IPS-20b (cell line): ENCODE measurements around the gene CDC42EP1.

ENCODE experiments used
- H3K27ac ChIP-seq: one replicate; pipeline ENCODE4 v1.5.1; 2013; ENCODE audit warnings: low read length
- H3K27me3 ChIP-seq: 2 replicates; pipeline ENCODE4 v1.6.1; 2013; ENCODE audit warnings: mild to moderate bottlenecking, low read length, inconsistent platforms; ENCODE audit not compliant: insufficient read depth
- H3K36me3 ChIP-seq: 2 replicates; pipeline ENCODE4 v1.6.1; 2013; ENCODE audit warnings: low read depth, mild to moderate bottlenecking, inconsistent platforms, low read length, moderate library complexity; ENCODE audit not compliant: insufficient read depth
- H3K4me1 ChIP-seq: 2 replicates; pipeline ENCODE4 v1.6.1; 2013; ENCODE audit warnings: mild to moderate bottlenecking, control low read depth, inconsistent platforms, low read length, moderate library complexity; ENCODE audit not compliant: insufficient read depth
- H3K4me3 ChIP-seq: 2 replicates; pipeline ENCODE4 v1.5.1; 2013; ENCODE audit warnings: mild to moderate bottlenecking, low read length, inconsistent platforms
- H3K9ac ChIP-seq: 2 replicates; pipeline ENCODE4 v1.6.1; 2013; ENCODE audit warnings: low read depth, mild to moderate bottlenecking, inconsistent platforms, low read length, moderate library complexity
- H3K9me3 ChIP-seq: 2 replicates; pipeline ENCODE4 v1.6.1; 2013; ENCODE audit warnings: mild to moderate bottlenecking, low read depth, low read length, inconsistent platforms; ENCODE audit not compliant: insufficient read depth

Gene CDC42EP1

GRCh38 chr22:37563153-37564081 lies 3.1 kb downstream of the CDC42EP1 start:
- H3K9ac ChIP-seq = peak overlapping the region; percentile 20; the same call in 1 of the 2 replicates
- no peak overlapping the region for H3K27ac ChIP-seq

GRCh38 chr22:37564111-37564711 lies 3.9 kb downstream of the CDC42EP1 start:
- no peak overlapping the region for H3K9ac ChIP-seq
- peaks cover 33% of the 10 kb centered on the region for H3K27me3 ChIP-seq
- H3K27ac ChIP-seq = no peak overlapping the region
- no peak overlapping the region for H3K4me3 ChIP-seq
- peaks cover 30% of the 10 kb centered on the region for H3K4me1 ChIP-seq
- H3K36me3 ChIP-seq = no peaks in the 10 kb centered on the region
- no peaks in the 10 kb centered on the region for H3K9me3 ChIP-seq

More at GRCh38 chr22:37563153-37564081, 3.1 kb downstream of the CDC42EP1 start:
- Histone ChIP-seq H3K9me3 (no peaks in the 10 kb centered on the region), H3K36me3 (no peaks in the 10 kb centered on the region), H3K4me3 (no peak overlapping the region), H3K27me3 (peaks cover 40% of the 10 kb centered on the region), H3K4me1 (peaks cover 26% of the 10 kb centered on the region)

DNA sequence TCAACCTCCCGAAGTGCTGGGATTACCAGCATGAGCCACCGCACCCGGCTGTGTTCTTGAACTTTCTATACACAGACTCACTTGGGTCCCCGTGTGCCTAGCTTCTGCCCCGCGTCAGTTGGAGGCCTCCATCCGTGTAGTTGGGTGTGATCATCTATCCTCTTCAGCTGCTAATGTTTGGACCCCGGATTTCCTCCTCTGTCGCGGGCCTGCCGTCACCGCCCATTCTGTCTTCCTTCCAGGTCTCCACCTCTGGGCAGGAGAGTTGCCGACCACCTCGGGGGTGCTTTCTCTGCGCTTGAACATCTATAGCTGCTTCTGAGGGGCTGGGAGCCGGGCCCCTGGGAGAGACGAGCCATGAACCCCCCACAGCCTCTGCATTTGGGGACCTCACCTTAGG lies 5.5 kb downstream of the CDC42EP1 start:
- H3K27me3 ChIP-seq = peaks cover 22% of the 10 kb centered on the region
- H3K27ac ChIP-seq = no peak overlapping the region
- no peaks in the 10 kb centered on the region for H3K9me3 ChIP-seq
- no peak overlapping the region for H3K4me3 ChIP-seq
- H3K9ac ChIP-seq = no peak overlapping the region
- no peaks in the 10 kb centered on the region for H3K36me3 ChIP-seq
- H3K4me1 ChIP-seq = peaks cover 31% of the 10 kb centered on the region

GRCh38 chr22:37566329-37566837 lies 6.1 kb downstream of the CDC42EP1 start:
- Histone ChIP-seq H3K27ac (no peak overlapping the region), H3K4me3 (no peak overlapping the region), H3K36me3 (no peaks in the 10 kb centered on the region), H3K9me3 (no peaks in the 10 kb centered on the region), H3K9ac (no peak overlapping the region), H3K27me3 (peaks cover 17% of the 10 kb centered on the region), H3K4me1 (peaks cover 31% of the 10 kb centered on the region)

DNA sequence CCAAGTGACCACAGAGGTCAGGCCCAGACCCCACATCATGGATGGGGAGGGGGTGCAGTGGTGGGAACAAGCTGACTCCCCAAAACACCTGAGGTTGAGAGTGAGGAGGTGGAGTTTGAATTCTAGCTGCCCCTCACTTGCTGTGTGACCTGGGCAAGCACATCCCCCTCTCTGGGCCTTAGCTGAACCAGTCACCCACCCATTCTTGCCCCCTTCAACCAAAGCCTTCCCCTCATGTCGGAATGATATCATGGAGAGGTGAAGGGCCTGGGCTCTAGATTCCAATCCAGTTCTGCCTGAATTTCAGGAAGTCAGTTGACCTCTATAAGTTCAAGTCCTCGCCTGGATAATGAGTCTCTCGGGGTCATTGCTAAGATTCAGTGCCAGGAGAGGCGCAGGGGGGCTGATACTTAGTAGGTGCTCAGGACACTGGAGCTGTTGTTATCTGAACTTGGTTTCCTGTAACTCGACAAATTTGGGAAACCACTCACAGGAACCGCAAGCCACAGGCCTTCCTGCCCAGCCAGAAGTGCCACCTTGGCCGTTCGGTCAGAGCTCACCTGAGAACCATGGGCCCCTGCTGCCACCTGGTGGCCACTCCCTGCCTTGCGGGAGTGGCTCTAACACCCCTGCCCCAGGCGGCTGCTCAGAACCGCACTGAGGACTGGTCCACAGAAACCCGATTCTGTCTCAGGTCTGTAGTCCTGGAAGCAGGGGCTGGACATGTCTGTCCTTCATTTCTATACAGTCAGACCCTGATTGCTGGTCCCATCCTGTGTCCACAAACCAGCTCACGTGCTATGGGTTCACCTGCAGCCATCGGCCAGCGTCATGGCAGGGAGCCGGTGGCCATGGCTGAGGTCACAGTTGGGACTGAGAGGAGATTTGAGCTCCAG lies 6.9 kb downstream of the CDC42EP1 start:
- Histone ChIP-seq H3K4me1 (peaks cover 28% of the 10 kb centered on the region), H3K9me3 (no peaks in the 10 kb centered on the region), H3K27ac (no peak overlapping the region), H3K27me3 (peaks cover 9% of the 10 kb centered on the region; the same call in 1 of the 2 replicates), H3K36me3 (no peaks in the 10 kb centered on the region), H3K9ac (no peak overlapping the region), H3K4me3 (no peak overlapping the region)

DNA sequence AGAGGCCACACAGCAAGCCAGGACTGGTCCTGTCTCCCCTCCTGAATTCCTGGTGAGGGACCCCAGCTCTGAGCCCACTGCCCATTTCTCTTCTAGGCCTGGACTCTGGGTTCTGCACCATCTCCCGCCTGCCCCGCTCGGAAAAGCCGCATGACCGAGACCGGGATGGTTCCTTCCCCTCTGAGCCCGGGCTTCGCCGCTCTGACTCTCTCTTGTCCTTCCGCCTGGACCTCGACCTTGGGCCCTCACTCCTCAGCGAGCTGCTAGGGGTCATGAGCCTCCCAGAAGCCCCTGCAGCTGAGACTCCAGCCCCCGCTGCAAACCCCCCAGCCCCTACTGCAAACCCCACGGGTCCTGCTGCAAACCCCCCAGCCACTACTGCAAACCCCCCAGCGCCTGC lies 7.7 kb downstream of the CDC42EP1 start:
- Histone ChIP-seq H3K27ac (no peak overlapping the region), H3K4me1 (peaks cover 26% of the 10 kb centered on the region), H3K27me3 (0 out of 2 replicates have a peak, but pooled peaks cover under 1% of the 10 kb centered on the region), H3K9me3 (no peaks in the 10 kb centered on the region), H3K9ac (no peak overlapping the region), H3K36me3 (no peaks in the 10 kb centered on the region), H3K4me3 (no peak overlapping the region)

DNA sequence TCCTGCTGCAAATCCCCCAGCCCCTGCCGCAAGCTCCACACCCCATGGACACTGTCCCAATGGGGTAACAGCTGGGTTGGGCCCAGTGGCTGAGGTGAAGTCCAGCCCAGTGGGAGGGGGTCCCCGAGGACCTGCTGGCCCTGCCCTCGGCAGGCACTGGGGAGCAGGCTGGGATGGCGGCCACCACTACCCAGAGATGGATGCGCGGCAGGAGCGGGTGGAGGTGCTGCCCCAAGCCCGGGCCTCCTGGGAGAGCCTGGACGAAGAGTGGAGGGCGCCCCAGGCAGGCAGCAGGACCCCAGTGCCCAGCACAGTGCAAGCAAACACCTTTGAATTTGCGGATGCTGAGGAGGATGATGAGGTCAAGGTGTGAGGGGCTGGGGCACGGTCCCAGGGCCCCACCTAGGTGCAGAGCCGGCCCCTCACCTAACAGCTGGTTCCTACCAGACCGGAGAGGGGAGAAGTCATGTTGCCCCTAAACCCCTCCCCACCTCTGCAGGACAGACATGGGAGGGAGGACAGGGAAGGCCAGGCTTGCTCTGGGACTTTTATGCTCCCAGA lies 8.2 kb downstream of the CDC42EP1 start:
- Histone ChIP-seq H3K9me3 (no peaks in the 10 kb centered on the region), H3K27ac (no peak overlapping the region), H3K27me3 (no peaks in the 10 kb centered on the region), H3K9ac (no peak overlapping the region), H3K4me3 (no peak overlapping the region), H3K36me3 (no peaks in the 10 kb centered on the region), H3K4me1 (peaks cover 21% of the 10 kb centered on the region)

DNA sequence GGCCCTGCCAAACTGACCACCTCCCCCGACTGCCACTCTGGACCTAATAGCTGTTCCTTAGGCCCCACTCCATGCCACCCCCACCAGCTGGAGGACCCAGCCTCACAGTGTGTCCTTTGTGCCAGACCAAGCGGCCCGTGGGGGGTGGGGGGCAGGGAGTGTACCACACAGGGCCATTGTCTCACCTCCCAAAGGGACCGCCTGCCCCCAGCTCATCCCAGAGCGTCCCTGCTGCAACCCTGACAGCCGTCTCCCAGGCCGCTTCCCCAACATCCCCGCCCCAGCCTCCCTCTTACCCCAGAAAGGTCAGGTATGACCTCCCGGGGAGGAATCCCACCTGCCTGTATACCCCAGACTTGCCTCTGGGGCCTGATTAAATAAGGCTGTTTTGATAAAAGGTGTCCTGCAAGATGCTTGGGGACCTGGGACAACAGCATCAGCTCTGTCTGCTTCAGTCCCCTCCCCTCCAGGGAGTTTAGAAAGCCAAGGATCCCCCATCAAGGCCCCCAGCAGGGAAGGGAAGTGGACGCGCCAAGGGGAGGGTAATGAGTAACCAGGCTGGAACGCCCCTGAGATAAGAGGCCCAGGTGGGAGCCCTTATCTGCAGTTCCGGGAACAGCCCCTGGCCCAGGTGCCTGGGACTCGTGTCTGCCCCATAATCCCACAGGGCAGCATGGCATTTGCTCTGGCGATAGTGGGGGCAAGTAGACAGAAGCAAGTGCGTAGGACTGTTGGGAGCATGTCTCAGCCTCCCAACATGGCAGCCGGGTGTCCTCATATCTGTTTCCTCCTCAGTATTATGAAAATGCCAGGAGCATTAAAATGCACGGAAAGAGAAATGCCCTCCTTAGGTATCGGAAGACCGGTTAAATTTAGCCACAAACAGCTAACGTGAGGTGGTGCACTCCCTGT lies 9.0 kb downstream of the CDC42EP1 start:
- H3K27me3 ChIP-seq = no peaks in the 10 kb centered on the region
- no peak overlapping the region for H3K27ac ChIP-seq
- H3K36me3 ChIP-seq = no peaks in the 10 kb centered on the region
- H3K9me3 ChIP-seq = no peaks in the 10 kb centered on the region
- peaks cover 14% of the 10 kb centered on the region for H3K4me1 ChIP-seq
- H3K9ac ChIP-seq = no peak overlapping the region
- H3K4me3 ChIP-seq = no peak overlapping the region

- no peak overlapping the region for H3K4me3 ChIP-seq
- no peaks in the 10 kb centered on the region for H3K36me3 ChIP-seq
- H3K27ac ChIP-seq = no peak overlapping the region
- H3K27me3 ChIP-seq = no peaks in the 10 kb centered on the region
- H3K4me1 ChIP-seq = peaks cover 11% of the 10 kb centered on the region
- H3K9me3 ChIP-seq = no peaks in the 10 kb centered on the region
- H3K9ac ChIP-seq = no peak overlapping the region
Measured at GRCh38 chr22:37569921-37570660, 9.8 kb downstream of the CDC42EP1 start.

- no peaks in the 10 kb centered on the region for H3K9me3 ChIP-seq
- peaks cover 11% of the 10 kb centered on the region for H3K4me1 ChIP-seq
- H3K9ac ChIP-seq = no peak overlapping the region
- H3K27ac ChIP-seq = no peak overlapping the region
- H3K36me3 ChIP-seq = no peaks in the 10 kb centered on the region
- no peaks in the 10 kb centered on the region for H3K27me3 ChIP-seq
- no peak overlapping the region for H3K4me3 ChIP-seq
Measured at GRCh38 chr22:37570661-37570976, 10.3 kb downstream of the CDC42EP1 start.
